Spleen (tissue), 11 donors: Measurements from ENCODE around the gene PLSCR4. TPM values are rescaled to one million over a fixed set of nuclear protein-coding genes. Genes with fewer than 3 reads are reported as not detected.

Experiments
- DNase-seq: peaks from one replicate; pipeline ENCODE4 v3.0.0-alpha.2; 2020
- H3K27ac ChIP-seq, 8 donors: fragments of 200-600 bp; sonication (generic) in 7 of 8; 1 replicate in 4 of 8; 2 replicates in 4 of 8; pipeline versions ENCODE4 v1.5.0 to v1.8.0; 2016 to 2021; ENCODE audit warnings: inconsistent platforms in 4 of 8, mild to moderate bottlenecking in 4 of 8, moderate library complexity in 1 of 8
- H3K27me3 ChIP-seq, 7 donors: fragments of 200-600 bp; sonication (generic) in 6 of 7; replicated peaks in 1 of 7; 1 replicate in 4 of 7; 2 replicates in 3 of 7; pipeline versions ENCODE4 v1.5.0 to v1.8.0; 2016 to 2021; ENCODE audit warnings: inconsistent platforms in 3 of 7, mild to moderate bottlenecking in 1 of 7
- H3K36me3 ChIP-seq, 6 donors: fragments of 200-600 bp; sonication (generic) in 5 of 6; 1 replicate in 4 of 6; 2 replicates in 2 of 6; pipeline versions ENCODE4 v1.5.0 to v1.8.0; 2016 to 2021; ENCODE audit warnings: inconsistent platforms in 2 of 6
- H3K4me1 ChIP-seq, 6 donors: fragments of 200-600 bp; sonication (generic) in 5 of 6; 1 replicate in 3 of 6; 2 replicates in 3 of 6; pipeline versions ENCODE4 v1.5.0 to v1.8.0; 2016 to 2021; ENCODE audit warnings: inconsistent platforms in 3 of 6
- H3K4me3 ChIP-seq, 8 donors: fragments of 200-600 bp; sonication (generic) in 7 of 8; 1 replicate in 4 of 8; 2 replicates in 4 of 8; pipeline versions ENCODE4 v1.5.0 to v1.8.0; 2016 to 2021; ENCODE audit warnings: inconsistent platforms in 4 of 8, mild to moderate bottlenecking in 4 of 8, moderate library complexity in 2 of 8
- H3K9me3 ChIP-seq, 8 donors: fragments of 200-600 bp; sonication (generic) in 7 of 8; 1 replicate in 4 of 8; 2 replicates in 4 of 8; pipeline versions ENCODE4 v1.5.0 to v1.8.0; 2016 to 2021; ENCODE audit warnings: inconsistent platforms in 4 of 8
- CTCF ChIP-seq, 11 experiments: fragments of 200-600 bp in 7 of 11; fragments of 450-650 bp in 4 of 11; sonication (generic) in 4 of 11; IDR thresholded peaks in 8 of 11; conservative IDR thresholded peaks in 3 of 11; 1 replicate in 7 of 11; 2 replicates in 4 of 11; pipeline versions ENCODE4 v1.4.0 to v1.8.0; 2016 to 2021; ENCODE audit warnings: antibody characterized with exemption in 11 of 11, inconsistent platforms in 4 of 11, mild to moderate bottlenecking in 1 of 11
- POLR2A ChIP-seq, 3 donors: fragments of 450-650 bp; IDR thresholded peaks; one replicate each; pipeline ENCODE4 v1.5.1; 2017; ENCODE audit warnings: antibody characterized with exemption in 3 of 3, mild to moderate bottlenecking in 1 of 3
- POLR2AphosphoS5 ChIP-seq, 3 donors: sonication (generic); formaldehyde crosslinking; IDR thresholded peaks; one replicate each; pipeline ENCODE4 v1.5.1; 2017; ENCODE audit warnings: antibody characterized with exemption in 3 of 3
- WGBS, 5 donors: extraction: QIAGEN DNeasy Blood & Tissue Kit in 3 of 5; methylation state at CpG; one replicate each; pipeline versions ENCODE4 v1.1.5 to v1.1.7; 2013 to 2018; 5-methylcytosine and 5-hydroxymethylcytosine counted together
- intact Hi-C: fragments of 100-400 bp; cut with DNase I; formaldehyde crosslinking; loops from one replicate; pipeline ENCODE4 v1.15.0; 2023; ENCODE audit warnings: low total_unique reads
- polyA plus RNA-seq, 3 donors: library from polyadenylated mRNA; stranded (reverse); fragments of 200-250 nt; gene quantifications; one replicate each; pipeline ENCODE4 v1.2.1, GENCODE V29; 2013
- total RNA-seq, 7 donors: library from RNA; depleted of rRNA in 3 of 7; stranded (reverse); fragments of >200 nt in 3 of 7; fragmentation: NEBNext Ultra II Directional in 4 of 7; extraction: Animal tissue kit (Norgen Biotek cat#: 25700) in 4 of 7; gene quantifications; one replicate each; pipeline versions ENCODE4 v1.1.0 to v1.2.1, GENCODE V29; 2016 to 2021
- donor health status: healthy with polysubstance abuse.
- donor health status: DM: no; HTN: no; CAD: no; lungs with moderate emphysema.
- donor health status: DM: no; HTN: no; CAD: no.
- donor health status: Bipolar disorder and iron deficiency.
- donor health status: healthy.
- donor health status: DM: no; HTN: no; CAD: no.
- donor health status: DM: yes; HTN: yes; CAD: no.

Gene PLSCR4
- total and polyA plus RNA-seq, 10 donors, result 4.7 to 77.5 (median 36.0) TPM

GRCh38 chr3:146217324-146217723 is 33.6 kb downstream of the PLSCR4 start:
- Histone ChIP-seq H3K9me3 (no peaks in the 10 kb centered on the region), H3K27ac (no peak overlapping the region), H3K36me3 (peaks cover 0 to 6% (median 0%) of the 10 kb centered on the region in 6 donors), H3K4me1 (peaks cover 0 to 19% (median 7%) of the 10 kb centered on the region in 6 donors), H3K27me3 (no peaks in the 10 kb centered on the region), H3K4me3 (no peak overlapping the region)
- intact Hi-C loops, result loop anchor here (10.0 kb wide), 1 partner anchor 107 kb away; no protein-coding TSS in a partner anchor
- no peak for TF ChIP-seq POLR2A (IDR thresholded peaks at IDR 0.05)
- no peak for TF ChIP-seq CTCF (IDR thresholded peaks at IDR 0.05 in 8 of 11, conservative IDR thresholded peaks at IDR 0.05 in 3 of 11)
- TF ChIP-seq POLR2AphosphoS5 (IDR thresholded peaks at IDR 0.05), result no peak
- no peak for DNase-seq
- WGBS, 5 donors, result 76 to 87% (median 79%) methylated on average over 2 of the region's 2 CpGs

GRCh38 chr3:146214493-146214892 is 36.4 kb downstream of the PLSCR4 start:
- H3K4me3 ChIP-seq, result no peak overlapping the region
- TF ChIP-seq POLR2A (IDR thresholded peaks at IDR 0.05) (no peak), POLR2AphosphoS5 (IDR thresholded peaks at IDR 0.05) (no peak), CTCF (IDR thresholded peaks at IDR 0.05 in 8 of 11, conservative IDR thresholded peaks at IDR 0.05 in 3 of 11) (no peak)
- 79 to 92% (median 83%) methylated on average over 2 of the region's 2 CpGs for WGBS, 5 donors
- H3K27ac ChIP-seq, result no peak overlapping the region
- DNase-seq, result no peak
- intact Hi-C loops, result loop anchor here (10.0 kb wide), 1 partner anchor 110 kb away; no protein-coding TSS in a partner anchor
- H3K36me3 ChIP-seq, result peaks cover 0 to 6% (median 0%) of the 10 kb centered on the region in 6 donors
- no peaks in the 10 kb centered on the region for H3K9me3 ChIP-seq
- H3K27me3 ChIP-seq, result no peaks in the 10 kb centered on the region
- H3K4me1 ChIP-seq, result peaks cover 0 to 7% (median 2%) of the 10 kb centered on the region in 6 donors

GRCh38 chr3:146209371-146209770 is 41.5 kb downstream of the PLSCR4 start:
- no peak for DNase-seq
- no peaks in the 10 kb centered on the region for H3K27me3 ChIP-seq
- H3K36me3 ChIP-seq, result peaks cover 0 to 9% (median 0%) of the 10 kb centered on the region in 6 donors
- H3K4me3 ChIP-seq, result no peak overlapping the region
- no peaks in the 10 kb centered on the region for H3K4me1 ChIP-seq
- H3K9me3 ChIP-seq, result no peaks in the 10 kb centered on the region
- no peak overlapping the region for H3K27ac ChIP-seq
- TF ChIP-seq POLR2AphosphoS5 (IDR thresholded peaks at IDR 0.05) (no peak), CTCF (IDR thresholded peaks at IDR 0.05 in 8 of 11, conservative IDR thresholded peaks at IDR 0.05 in 3 of 11) (no peak), POLR2A (IDR thresholded peaks at IDR 0.05) (no peak)
- intact Hi-C loops, result no loop called here

GRCh38 chr3:146203776-146204175 is 47.1 kb downstream of the PLSCR4 start:
- Histone ChIP-seq H3K9me3 (no peaks in the 10 kb centered on the region), H3K27me3 (no peaks in the 10 kb centered on the region), H3K36me3 (peaks cover 0 to 9% (median 0%) of the 10 kb centered on the region in 6 donors), H3K4me3 (no peak overlapping the region), H3K4me1 (no peaks in the 10 kb centered on the region), H3K27ac (no peak overlapping the region)
- no peak for DNase-seq
- TF ChIP-seq POLR2AphosphoS5 (IDR thresholded peaks at IDR 0.05) (no peak), CTCF (IDR thresholded peaks at IDR 0.05 in 8 of 11, conservative IDR thresholded peaks at IDR 0.05 in 3 of 11) (no peak), POLR2A (IDR thresholded peaks at IDR 0.05) (no peak)
- intact Hi-C loops, result no loop called here
